GM12875 (cell line): ENCODE results near the gene HS3ST2.

ENCODE experiments used
- H3K4me3 ChIP-seq: one replicate; pipeline ENCODE4 v1.5.1; 2011; ENCODE audit warnings: low read depth, low read length, control low read depth
- TF ChIP-seq, protein P1 (sequence below): IDR thresholded peaks from 2 replicates; pipeline ENCODE4 v1.5.1; 2011; ENCODE audit warnings: low read depth, mild to moderate bottlenecking, control low read depth, inconsistent platforms, low read length, moderate library complexity, borderline replicate concordance; ENCODE audit not compliant: insufficient read depth

Gene HS3ST2

GRCh38 chr16:22855231-22855630, 41.3 kb downstream of the HS3ST2 start:
- TF ChIP-seq, protein P1, sequence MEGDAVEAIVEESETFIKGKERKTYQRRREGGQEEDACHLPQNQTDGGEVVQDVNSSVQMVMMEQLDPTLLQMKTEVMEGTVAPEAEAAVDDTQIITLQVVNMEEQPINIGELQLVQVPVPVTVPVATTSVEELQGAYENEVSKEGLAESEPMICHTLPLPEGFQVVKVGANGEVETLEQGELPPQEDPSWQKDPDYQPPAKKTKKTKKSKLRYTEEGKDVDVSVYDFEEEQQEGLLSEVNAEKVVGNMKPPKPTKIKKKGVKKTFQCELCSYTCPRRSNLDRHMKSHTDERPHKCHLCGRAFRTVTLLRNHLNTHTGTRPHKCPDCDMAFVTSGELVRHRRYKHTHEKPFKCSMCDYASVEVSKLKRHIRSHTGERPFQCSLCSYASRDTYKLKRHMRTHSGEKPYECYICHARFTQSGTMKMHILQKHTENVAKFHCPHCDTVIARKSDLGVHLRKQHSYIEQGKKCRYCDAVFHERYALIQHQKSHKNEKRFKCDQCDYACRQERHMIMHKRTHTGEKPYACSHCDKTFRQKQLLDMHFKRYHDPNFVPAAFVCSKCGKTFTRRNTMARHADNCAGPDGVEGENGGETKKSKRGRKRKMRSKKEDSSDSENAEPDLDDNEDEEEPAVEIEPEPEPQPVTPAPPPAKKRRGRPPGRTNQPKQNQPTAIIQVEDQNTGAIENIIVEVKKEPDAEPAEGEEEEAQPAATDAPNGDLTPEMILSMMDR: no peak
- no peak overlapping the region for H3K4me3 ChIP-seq

DNA sequence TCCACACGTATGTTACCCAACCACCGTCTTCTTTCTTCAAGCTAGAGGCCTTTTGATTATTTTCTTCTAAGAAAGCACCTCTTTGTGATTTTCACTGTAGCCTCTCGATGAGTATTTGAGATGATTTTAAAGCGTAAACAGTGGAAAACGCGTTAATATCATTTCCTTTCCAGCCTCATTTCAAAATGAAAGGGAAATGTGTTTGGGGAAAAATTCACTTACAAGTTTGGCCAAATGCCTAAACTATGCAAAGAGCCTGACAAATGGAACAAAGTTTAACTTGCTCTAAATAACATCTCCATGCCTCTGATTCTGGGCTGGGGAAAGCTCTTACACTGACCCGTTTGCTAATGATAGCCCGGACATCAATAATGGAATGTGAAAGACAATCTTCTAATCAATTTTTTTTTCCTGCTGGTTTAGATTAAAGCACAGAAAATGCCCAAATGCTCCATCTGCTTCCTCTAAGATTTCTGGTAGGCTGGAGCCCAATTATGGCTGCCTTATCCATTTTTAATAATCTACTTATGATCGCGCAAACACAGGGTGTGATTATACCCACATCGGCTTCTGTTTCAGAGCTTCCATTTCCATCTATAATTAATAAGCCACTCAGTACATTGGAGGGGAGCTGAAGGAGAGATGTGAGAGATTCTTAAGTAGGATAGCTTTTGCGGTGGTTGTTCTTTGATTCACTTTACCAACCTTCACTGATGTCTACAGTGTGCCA, 43.5 kb downstream of the HS3ST2 start:
- no peak overlapping the region for H3K4me3 ChIP-seq
- TF ChIP-seq, protein P1: no peak

GRCh38 chr16:22859925-22860324, 46.0 kb downstream of the HS3ST2 start:
- TF ChIP-seq, protein P1: no peak
- H3K4me3 ChIP-seq: no peak overlapping the region

- TF ChIP-seq, protein P1: no peak
Measured at GRCh38 chr16:22861580-22861979, 47.6 kb downstream of the HS3ST2 start.

DNA sequence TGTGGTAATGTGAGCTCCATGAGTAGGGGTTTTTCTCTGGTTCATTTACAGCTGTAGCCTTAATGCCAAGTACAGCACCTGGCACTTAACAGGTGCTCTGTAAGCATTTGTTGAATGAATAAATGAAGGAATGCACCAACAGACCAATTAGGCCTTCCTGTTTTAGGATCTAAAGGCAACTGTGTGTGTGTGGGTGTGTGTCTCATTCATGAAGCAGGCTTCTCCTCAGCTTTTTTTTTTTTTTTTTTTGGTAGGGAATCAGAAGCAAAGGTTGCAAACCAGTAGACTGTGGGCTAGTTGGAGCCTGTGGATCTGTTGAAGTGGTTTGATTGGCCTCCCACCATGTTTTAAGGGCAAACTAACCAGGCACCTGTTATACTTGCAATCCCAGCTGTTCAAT, 48.1 kb downstream of the HS3ST2 start:
- TF ChIP-seq, protein P1: no peak
- no peak overlapping the region for H3K4me3 ChIP-seq

More at GRCh38 chr16:22861580-22861979, 47.6 kb downstream of the HS3ST2 start:
- H3K4me3 ChIP-seq: no peak overlapping the region

GRCh38 chr16:22864375-22864774, 50.4 kb downstream of the HS3ST2 start:
- TF ChIP-seq, protein P1: no peak
- H3K4me3 ChIP-seq: no peak overlapping the region

DNA sequence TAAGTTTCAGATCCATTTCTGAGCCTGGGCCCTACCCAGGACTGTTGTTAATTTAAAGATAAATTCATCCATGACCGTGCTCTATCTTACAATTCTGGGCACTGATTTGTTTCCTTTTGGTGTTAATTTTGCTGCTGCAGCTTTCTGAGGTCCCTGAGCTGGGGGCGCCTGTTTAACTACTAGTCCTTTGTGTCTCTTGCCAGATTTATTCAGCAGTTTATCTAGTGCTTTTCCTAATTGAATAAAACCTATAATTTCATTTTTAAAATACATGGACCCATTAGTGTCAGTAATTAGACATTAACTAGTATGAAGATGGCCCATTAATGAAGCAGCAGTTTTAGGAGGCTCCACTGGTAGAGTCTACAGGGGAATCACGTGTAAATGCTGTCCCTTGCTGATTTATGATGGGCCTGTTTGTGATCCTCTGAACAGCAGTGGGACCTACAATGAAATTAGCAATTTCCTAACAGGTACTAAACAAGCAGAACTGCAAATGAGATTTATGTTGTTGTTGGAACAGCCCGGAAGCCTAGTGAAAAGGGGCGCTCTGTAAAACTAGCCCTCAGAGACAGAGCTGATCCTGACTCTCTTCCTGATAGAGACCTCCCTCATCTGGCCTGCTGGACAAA, 54.7 kb downstream of the HS3ST2 start:
- TF ChIP-seq, protein P1: no peak
- no peak overlapping the region for H3K4me3 ChIP-seq
